Mammary epithelial cell (primary cell): ENCODE measurements around the gene MAP3K5.

ENCODE experiments used
- EZH2 ChIP-seq: IDR thresholded peaks from 2 replicates; pipeline ENCODE4 v1.6.1; 2012; ENCODE audit warnings: low read length, inconsistent platforms, borderline replicate concordance
- TF ChIP-seq, protein P1 (sequence below), 2 donors: IDR thresholded peaks in 1 of 2; conservative IDR thresholded peaks in 1 of 2; 2 replicates each; pipeline ENCODE4 v1.5.1; 2011 to 2012; ENCODE audit warnings: inconsistent platforms in 2 of 2, low read length in 2 of 2, mild to moderate bottlenecking in 2 of 2, control low read depth in 1 of 2, low read depth in 1 of 2; ENCODE audit not compliant: insufficient read depth in 1 of 2; ENCODE audit errors: extremely low read depth in 1 of 2

DNA sequence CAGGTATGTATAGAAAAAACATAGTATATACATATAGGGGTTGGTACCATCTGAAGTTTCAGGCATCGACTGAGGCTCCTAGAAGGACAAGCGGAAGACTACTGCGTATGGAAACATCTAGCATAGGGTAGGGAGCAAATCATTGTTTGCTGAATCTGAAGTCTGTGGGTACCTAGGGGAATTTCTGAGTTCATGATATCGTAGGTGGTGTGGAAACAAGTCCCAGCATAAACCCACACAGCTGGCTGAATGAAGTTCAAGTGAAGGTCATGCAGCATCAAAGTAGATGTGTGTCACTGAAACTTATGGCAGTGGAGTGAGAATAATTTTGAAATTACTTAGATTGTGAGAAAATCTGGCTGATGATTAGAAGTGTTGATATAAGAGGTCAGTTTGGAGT, 281.5 kb downstream of the MAP3K5 start:
- TF ChIP-seq, protein P1, sequence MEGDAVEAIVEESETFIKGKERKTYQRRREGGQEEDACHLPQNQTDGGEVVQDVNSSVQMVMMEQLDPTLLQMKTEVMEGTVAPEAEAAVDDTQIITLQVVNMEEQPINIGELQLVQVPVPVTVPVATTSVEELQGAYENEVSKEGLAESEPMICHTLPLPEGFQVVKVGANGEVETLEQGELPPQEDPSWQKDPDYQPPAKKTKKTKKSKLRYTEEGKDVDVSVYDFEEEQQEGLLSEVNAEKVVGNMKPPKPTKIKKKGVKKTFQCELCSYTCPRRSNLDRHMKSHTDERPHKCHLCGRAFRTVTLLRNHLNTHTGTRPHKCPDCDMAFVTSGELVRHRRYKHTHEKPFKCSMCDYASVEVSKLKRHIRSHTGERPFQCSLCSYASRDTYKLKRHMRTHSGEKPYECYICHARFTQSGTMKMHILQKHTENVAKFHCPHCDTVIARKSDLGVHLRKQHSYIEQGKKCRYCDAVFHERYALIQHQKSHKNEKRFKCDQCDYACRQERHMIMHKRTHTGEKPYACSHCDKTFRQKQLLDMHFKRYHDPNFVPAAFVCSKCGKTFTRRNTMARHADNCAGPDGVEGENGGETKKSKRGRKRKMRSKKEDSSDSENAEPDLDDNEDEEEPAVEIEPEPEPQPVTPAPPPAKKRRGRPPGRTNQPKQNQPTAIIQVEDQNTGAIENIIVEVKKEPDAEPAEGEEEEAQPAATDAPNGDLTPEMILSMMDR (conservative IDR thresholded peaks at IDR 0.05 in 1 of 2, IDR thresholded peaks at IDR 0.05 in 1 of 2; ENCODE audit: extremely low read depth in 1 of 2, insufficient read depth in 1 of 2, low read depth in 1 of 2, low read length in 2 of 2): no peak
- TF ChIP-seq EZH2: no peak
